Stimulated activated CD4-positive, alpha-beta T cell treated with anti-CD3 and anti-CD28 coated beads, Interleukin-15, amount 100 ng/mL, for 1 hour (primary cell): ENCODE data around the gene CLDN9.

ENCODE experiments used
- DNase-seq, 2 donors: peaks; one replicate each; pipeline ENCODE4 v3.0.0-alpha.2; 2020; ENCODE audit warnings: low read depth in 1 of 2, low spot score in 1 of 2

Gene CLDN9

DNA sequence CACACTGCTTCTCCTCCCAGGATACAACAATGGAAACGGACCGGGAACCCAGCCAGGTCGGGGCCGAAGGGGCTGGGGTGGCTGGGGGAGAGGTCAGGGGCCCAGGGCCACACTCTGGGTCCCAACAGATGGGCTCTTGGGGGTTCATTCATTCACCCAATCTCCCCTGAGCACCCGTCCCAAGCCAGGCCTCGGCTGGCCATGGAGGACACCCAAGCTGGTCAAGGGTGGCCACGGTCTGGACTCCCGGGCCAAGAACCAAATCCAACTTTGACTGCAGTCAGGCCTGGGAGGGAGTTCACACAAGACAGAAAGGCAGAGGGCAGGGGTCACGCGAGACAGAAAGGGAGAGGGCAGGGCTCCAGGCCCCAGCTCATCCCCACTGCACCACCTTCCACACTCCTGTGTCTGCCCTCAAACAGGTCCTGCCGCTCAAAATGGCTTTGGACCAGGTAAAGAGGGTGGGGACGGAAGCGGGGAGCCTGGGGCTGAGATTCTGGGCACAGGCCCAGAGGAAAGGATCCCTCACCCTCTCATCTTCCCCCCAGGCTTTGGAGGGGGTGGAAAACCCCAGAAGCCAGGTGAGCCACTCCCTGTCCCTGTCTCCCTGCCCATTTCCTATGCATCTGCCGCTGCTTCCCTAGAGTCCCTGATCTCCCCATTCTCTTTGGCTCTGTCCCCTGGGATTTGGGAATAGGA lies 20.2 kb upstream of the CLDN9 start:
- no peak for DNase-seq

DNA sequence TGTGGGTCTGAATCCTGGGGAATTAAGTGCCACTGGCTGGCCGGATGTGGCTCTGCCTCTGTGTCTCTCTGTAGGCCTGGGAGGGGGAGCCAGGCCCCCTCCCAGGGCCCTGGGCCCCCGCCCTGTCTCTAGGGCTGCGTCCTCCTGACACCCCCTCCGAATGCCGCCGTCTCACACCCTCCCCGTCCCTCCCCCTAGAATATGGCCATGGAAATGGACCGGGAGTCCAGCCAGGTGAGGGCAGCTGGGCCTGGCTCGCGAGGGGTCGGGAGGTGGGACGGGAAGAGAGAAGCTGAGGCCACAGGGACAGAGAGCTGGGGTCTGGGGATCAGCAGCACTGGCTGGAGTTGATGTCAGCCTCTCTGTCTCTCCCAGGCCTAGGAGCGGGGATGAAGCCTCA lies 16.4 kb upstream of the CLDN9 start:
- no peak for DNase-seq

DNA sequence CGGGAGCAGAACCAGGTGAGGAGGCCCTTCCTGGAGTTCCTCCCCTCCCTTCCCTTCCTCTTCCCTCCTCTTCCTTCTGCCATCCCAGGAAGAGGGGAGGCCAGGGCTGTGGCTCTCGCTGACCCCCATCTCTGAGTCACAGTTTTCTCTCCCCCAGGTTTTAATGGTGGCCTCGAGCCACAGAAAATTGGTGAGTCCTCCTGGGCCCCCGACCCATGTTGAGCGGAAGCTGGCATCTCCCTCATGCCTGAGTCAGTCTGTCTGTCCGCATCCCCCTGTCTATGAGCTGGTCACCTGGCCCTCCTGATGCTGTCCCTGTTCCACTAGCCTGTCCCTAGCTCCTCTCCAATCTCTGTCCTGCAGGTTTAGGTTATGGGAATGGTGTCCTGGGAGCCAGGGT lies 12.8 kb upstream of the CLDN9 start:
- no peak for DNase-seq

DNA sequence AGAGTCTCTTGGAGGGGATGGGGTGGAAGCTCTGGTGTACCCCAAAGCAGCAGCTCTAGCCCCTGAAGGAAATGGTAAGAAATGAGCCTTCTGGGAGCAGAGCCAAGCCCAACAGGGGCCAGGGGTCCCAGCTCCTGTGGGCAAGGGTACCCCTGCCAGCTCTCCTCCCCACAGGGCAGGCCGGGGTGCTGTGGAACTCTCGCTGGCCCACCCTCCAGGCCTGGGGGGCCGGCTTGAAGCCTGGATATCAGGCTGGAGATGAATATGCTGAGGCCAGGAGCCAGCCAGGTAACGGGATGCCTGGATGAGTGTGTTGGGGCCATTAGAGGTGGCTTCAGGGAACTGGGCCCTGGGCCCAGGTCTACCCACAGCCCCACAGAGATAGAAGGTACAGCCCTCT lies 12.2 kb upstream of the CLDN9 start:
- DNase-seq, result no peak

DNA sequence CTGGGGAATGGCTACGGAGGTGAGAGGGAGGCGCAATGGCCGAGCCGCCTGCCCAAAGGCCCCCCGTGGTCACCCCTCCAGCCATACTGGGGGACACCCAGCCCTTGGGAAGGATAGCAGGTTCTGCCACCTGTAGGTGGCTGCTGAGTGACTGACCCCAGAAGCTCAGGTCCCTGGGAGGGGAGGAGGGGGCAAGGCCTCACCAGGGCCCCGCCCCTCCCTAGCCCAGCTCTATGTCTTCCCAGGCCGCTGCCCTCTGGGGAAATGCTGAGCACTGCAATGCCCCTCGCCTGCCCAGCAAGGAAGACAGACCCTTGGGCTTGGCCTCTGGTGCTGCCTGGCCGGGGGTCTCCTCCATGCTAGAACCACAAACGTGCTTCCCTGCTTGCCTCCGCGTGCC lies 11.4 kb upstream of the CLDN9 start:
- DNase-seq, result no peak

DNA sequence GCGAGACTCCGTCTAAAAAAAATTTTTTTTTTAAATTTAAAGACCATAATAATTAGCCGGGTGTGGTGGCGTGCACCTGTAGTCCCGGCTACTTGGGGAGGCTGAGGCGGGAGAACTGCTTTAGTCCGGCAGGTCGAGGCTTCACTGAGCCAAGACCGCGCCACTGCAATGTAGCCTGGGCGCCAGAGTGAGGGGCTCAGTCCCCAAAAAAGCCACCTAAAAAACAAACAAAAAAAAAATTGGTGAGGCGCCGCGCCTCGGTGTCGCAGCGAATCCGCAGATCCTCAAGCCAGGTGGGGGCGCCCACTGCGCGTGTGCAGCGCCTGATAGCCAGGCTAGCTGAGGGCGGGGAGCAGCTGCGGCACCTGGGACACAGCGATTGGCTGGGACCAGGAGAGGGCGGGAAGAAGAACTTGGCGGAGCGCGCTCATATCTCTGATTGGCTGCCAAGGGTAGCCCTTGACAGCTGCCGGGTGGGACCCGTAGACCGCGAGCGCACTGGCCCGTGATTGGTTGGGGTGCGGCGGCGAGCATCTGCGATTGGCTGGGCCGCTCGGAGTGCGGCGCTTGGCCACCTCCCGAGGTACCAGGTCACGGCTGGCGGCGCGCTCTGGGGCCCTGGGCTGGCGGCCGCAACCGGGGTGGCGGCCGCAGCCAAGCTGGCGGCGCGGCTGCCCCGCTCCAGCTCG lies 9.0 kb upstream of the CLDN9 start:
- DNase-seq, result peak; percentile 90 to 93

DNA sequence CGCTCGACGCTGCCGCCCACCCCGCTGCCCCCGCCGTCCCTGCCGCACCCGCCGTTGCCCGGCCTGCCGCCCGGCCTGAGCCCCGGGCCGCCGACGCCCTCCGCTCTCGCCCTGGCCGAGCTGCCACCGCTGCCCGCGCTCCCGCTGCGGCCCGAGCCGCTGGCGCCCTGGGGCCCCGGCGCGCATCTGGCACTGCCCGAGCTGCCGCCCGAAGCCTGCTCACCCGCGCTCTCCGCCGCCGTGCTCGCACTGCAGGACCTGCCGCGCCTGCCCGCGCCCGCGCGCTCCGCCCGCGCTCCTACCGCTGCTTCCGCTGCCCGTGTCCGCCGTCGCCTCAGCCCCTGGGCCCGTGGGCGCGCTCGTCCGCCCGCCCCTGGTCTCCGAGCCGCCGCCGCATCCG lies 8.4 kb upstream of the CLDN9 start:
- DNase-seq, result no peak

DNA sequence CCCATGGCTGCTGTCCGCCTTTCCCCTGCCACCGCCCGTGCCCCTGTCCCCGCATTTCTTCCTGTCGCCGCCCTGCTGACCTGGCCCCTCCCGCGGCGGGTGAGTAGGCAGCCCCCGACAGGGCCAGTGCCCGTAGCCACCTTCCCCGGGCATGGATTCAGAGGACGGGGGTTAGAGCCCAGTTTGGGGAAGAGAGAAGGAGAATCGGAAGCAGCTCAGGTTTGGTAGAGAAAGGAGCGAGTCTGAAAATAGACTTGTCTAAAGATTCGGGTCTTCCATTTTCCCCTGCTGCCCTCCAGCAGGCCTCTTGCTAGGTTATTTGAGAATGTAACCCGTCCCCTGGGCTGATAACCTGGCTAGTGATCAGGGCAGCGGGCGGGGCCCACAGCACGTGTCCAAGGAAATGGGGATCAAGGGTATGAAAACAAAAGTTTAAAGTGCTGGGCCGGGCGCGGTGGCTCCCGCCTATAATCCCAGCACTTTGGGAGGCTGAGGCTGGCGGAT lies 7.9 kb upstream of the CLDN9 start:
- DNase-seq, result no peak

DNA sequence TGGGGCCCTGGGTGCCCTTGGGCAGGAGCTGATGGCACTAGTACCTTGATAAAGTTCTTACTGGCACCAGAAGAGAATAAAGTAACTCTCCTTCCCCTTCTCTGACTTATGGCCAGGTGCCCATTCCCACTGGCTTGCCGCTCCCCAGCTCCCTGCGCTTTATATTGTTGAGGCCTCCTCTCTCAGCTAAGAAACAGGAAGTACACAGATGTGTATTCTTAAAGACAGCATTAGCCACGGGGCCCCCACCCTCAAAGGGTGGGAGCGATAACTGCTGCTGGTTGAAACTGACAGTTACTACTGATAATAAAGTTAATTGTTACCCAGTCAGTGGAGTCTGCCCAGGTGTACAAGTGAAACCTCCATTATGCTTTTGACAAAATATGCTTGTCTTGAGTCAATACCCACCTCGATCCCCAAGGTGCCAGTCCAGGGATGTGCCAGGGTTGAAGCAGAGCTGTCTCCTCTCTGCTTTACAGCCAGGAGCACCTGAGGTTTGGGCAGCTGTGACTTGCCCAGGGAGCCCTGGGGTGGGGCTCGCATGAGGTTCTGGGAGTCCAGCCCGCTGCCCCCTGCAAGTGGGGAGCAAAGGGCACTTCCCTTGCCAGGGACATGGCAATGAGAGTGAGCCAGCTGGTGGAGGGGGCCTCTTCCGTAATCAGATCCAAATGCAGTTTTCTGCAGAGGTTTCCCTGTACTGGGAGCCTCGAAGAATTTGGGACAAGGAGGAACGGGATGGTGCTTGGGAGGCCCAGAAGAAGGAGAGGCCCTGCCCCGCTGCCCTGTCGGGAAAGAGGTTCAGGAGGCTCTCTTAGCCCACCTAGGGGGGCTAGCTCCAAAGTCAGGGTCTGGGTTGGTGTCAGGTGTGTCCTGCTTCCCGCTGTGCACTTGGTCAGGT lies 5.4 kb upstream of the CLDN9 start:
- no peak for DNase-seq

DNA sequence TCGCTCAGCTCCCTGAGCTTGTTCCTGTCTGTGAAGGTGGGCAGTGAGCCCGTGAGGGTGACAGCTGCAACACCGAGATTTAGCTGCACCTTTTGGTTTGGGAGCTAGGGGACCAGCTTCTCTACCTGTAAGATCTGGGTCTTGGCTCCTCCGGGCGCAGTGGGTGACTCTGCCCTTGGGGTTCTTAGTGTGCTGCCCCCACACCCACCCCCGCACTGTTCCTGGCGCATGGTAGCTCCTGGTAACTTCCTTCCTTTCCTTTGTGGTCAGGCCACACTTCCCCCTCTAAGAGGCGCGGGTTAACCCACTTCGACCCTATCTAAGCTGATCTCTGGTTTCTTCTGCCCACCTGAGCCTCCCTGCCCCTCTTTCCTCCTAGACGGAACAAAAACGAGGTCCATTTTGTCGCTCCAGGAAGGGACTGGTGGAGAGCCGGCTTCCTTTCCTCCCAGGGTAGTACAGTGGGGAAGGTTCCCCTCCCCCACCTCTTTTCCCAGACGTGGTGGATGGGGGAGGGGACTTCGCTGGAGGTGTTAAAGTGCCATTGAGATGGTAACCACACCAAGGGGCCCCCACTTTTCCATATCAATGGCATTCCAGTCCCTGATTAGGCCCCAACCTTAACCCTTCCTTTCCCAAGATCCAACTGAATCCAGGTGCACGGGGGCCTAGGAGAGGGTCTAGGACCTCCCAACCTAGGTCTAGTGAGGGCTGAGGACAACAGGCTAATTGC lies 4.6 kb upstream of the CLDN9 start:
- DNase-seq, result no peak

DNA sequence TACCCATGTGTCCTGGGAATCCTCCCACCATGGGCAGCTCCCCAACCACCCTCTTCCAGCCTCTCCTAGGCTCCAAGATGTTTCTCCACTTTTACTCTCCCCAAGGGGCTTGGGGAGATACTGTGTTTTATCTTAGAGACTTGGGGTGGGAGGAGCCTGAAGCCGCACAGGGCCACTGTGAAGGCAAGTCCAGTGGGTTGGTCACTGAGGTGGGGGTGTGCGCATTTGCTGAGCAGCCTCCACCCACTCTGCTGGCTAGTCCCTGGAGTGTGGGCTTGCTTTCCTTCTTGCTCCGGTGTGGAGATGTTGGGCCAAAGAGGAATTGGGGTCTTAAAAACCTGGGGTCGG lies 4.1 kb upstream of the CLDN9 start:
- no peak for DNase-seq

DNA sequence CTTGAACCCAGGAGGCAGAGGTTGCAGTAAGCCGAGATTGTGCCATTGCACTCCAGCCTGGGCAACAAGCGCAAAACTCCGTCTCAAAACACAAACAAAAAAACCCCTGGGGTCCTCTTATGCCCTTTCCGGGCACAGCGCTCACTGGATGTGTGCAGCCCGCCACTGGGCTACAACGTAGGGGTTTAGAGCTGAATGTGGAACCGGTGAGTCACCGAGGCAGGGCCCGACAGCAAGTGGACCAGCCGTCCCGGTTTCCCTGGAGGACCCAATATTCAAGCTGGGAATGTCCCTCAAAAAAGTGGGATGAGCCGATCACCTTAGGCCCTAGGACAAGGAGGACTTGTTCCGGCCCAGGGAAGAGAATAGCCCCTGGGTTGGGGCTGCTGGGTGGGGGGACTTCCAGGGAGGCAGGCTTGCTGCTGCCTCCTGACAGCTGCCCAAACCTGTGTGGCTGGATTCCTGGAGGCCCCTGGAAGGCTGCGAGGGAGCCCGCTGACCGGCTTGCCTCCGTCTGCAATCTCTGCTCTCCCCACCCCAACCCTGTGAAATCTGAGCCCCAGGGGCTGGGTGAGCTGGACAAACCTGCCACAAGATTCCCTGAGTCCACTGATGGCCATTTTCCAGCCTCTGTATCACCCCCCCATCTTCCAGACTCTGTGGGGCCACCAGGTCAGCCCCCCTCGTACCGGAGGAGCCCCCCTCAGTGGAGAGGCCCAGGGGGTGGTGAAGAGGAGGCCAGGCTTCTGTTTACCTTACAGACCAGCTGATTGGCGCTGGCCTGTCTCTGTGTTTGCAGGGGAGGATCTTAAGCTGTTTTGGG lies 2.9 kb upstream of the CLDN9 start:
- no peak for DNase-seq

DNA sequence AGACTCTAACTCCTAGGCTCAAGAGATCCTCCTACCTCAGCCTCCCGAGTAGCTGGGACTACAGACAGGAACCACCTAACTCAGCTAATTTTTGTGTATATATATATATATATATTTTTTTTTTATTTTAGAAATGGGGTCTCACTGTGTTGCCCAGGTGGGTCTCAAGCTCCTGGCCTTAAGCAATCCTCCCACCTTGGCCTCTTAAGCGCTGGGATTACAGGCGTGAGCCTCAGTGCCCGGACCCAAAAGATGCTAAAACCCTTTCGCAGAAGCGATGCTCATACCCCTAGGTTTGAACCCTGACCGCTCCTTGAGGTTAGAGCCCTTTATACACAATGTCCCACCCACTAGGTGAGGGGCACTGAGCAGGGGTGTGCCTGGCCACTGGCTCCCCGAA lies 2.2 kb upstream of the CLDN9 start:
- DNase-seq, result no peak

DNA sequence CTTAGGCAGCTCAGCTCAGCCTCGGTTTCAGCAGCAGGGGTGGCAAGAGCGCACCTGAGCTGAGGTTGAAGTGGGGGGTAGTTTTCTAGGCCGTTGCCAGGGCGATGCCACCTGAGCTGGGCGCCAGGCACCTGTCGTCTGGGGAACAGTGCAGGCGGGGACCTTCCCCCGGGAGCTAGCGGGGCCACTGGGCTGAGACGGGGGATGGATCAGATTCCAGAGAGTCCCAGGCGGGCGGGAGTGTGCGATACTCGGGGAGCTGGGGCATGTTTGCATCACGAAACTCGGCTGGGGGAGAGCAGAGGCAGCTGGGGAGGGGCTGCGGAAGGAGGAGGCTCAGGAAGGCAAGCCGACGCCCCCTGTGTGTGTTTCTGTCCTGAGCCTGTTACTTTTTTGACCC lies 477 bp upstream of the CLDN9 start:
- no peak for DNase-seq

DNA sequence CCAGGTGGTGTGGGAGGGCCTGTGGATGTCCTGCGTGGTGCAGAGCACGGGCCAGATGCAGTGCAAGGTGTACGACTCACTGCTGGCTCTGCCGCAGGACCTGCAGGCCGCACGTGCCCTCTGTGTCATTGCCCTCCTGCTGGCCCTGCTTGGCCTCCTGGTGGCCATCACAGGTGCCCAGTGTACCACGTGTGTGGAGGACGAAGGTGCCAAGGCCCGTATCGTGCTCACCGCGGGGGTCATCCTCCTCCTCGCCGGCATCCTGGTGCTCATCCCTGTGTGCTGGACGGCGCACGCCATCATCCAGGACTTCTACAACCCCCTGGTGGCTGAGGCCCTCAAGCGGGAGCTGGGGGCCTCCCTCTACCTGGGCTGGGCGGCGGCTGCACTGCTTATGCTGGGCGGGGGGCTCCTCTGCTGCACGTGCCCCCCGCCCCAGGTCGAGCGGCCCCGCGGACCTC lies 798 bp downstream of the CLDN9 start:
- DNase-seq, result no peak

DNA sequence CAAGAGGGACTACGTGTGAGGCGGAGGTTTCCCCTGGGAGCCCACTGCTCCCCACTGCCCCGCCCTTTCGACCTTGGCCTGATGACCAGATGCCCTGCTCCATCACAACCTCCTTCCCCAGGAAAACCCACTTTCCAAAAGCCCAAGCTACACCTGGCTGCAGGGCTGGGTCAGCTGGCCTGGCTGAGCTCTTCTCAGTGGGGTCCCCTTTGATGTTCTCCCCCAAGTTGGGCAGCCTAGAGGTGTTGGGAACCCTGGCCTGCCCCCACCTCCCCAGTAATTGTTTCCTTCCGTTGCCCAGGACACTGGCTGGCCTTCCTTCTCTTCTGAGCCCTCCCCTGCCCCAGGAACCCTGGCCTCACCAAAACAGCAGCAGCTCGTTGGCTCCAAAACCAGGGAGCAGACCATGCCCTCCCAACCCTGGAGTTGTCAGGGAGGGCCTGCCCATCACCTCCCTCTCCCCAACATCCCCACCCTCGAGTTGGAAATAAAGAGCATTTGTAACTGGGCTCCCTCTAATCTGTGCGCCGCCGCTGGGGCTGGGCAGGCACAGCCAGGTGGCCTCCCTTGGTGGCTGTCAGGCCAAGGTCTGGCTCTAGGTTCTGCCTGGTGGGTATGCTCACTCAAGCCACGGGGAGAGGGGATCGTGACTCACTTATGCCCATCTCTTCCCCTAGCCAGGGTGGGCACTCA lies 1.4 kb downstream of the CLDN9 start:
- DNase-seq, result no peak

DNA sequence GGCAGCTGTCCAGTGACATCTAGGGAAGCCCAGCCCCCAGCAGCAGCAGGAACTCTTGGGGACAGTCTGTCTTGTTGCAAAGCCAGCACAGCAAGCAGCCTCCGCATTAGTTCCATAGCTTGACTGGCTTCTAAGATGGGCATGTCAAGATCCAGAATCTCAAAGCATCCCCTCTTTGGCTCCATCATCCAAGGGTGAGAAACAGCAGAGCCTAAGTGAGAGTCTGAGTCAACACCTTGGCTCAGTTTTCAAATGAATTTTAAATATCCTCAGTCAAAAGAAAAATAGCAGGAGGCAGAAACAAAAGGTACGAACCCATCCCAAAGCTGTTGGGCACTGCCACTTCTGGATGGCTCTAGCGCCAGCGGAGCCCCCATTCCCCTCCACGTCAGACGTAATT lies 2.2 kb downstream of the CLDN9 start:
- DNase-seq, result no peak

DNA sequence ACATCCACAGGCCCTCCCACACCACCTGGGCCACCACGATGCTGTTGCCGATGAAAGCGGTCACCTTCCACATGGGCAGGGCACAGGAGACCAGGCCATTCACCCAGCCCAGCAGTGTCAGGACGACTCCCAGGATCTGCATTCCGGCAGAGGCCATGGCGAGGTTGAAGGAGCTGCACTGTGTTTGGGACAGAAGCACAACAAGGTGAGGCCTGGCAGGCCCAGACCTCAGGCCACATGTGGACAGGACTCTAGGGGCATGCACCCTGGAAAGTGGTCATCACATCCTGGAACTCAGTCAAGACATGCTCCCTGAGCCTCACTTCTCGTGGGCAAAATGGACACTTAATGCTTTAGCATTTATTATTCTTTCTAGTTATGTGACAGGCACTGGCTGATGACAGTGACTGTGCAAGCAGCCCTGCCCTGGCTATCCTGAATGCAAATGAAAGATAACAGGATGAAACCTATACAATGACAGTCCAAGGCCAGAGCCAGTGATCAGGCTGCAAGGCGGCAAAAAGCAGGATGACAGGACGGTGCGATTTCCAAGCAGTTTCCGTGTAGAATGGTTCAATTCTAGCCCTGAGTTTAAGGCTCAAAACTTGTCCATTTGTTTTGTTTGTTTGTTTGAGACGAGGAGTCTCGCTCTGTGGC lies 3.3 kb downstream of the CLDN9 start:
- DNase-seq, result no peak

DNA sequence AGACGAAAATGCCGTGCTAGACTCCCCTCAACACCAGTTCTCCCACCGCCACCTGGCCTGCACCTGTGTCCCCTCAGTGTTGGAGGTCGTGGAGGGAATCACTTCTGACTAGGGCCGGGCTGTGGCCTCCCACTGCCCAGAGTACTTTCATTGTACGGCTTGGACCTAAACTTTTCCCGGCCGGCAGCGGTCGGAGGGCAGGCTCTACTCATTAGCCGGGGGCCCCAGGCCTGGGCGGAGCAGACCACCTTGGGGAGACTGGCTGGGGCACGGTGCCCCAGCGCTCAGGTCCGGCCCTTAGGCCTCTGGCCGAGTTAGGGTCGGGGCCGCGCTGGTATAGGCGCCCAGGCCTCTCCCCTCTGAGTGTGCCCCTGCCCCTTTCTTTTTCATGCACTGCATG lies 4.6 kb downstream of the CLDN9 start:
- no peak for DNase-seq
